ENCODE results near the gene RLF.

RLF gene

GRCh38 chr1:40276122-40276521, 114.9 kb downstream of the RLF start:
- no peak for FAIRE-seq

- no peak for FAIRE-seq
Measured at GRCh38 chr1:40281853-40282252, 120.7 kb downstream of the RLF start.
